Erythroblast (primary cell): ENCODE measurements around the gene STUB1.

ENCODE experiments used
- DNase-seq, 2 experiments: peaks; one replicate each; lab custom pipeline; 2025; lab: John Stamatoyannopoulos, UW
- GATA1 ChIP-seq: IDR thresholded peaks from 2 replicates; pipeline ENCODE4 v1.6.1; 2011; ENCODE audit warnings: low read depth, mild to moderate bottlenecking, control low read depth, low read length, moderate library complexity
- POLR2A ChIP-seq: IDR thresholded peaks from 2 replicates; pipeline ENCODE4 v1.6.1; 2011; ENCODE audit warnings: mild to moderate bottlenecking, low read length

The STUB1 gene

GRCh38 chr16:675884-676564, 4.2 kb upstream of the STUB1 start:
- no peak for DNase-seq
- TF ChIP-seq POLR2A = no peak
- TF ChIP-seq GATA1 = no peak

- DNase-seq = no peak
These were observed 3.7 kb upstream of the STUB1 start for GRCh38 chr16:676565-676902.

DNA sequence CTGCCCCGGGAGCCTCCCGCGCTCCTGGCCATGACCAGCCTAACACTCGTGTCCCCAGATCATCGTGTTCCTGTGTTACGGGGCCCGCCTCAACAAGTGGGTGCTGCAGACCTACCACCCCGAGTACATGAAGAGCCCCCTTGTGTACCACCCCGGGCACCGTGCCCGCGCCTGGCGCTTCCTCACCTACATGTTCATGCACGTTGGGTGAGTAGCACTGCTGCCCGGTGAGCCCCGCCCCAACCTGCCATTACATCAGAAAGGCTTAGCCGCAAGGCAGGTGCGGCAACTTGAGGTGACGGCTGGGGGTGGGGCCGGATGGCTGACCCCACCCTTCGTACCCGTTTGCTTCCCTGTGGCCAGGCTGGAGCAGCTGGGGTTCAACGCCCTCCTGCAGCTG, 3.3 kb upstream of the STUB1 start:
- no peak for TF ChIP-seq GATA1
- TF ChIP-seq POLR2A = no peak
- no peak for DNase-seq

More at GRCh38 chr16:676565-676902, 3.7 kb upstream of the STUB1 start:
- no peak for TF ChIP-seq POLR2A
- no peak for TF ChIP-seq GATA1

- TF ChIP-seq POLR2A = no peak
- no peak for TF ChIP-seq GATA1
- no peak for DNase-seq
These were observed 2.7 kb upstream of the STUB1 start for GRCh38 chr16:677316-678190.

DNA sequence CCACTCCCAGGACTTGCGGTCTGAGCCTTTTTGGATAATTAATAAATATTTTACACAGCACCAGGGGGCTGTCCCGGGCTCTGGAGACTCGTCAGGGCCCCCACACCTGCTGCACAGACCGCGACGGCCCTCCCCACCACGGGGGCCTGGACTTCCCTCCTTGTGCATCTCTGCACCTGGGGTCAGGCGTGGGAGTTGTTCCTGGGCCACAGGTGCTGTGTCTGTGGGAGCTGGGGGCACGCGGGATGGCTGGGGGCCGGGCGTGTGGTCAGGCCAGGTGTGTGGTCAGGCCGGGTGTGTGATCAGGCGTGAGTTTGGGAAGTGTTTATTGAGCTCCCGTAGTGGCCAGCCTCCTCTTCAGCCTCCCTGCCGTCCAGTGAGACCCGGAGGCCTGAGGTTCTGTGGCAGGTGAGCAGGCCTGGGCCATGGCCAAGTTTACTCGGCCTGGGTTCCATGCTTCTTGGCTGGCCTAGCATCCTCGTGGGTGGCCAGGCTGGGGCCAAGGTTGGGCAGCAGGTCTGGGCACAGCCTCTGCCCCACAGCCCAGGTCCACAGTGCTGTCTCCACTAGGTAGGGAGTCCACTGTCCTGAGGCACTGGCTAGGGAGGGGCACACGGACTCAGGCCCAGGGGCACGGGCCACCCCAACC, 1.9 kb upstream of the STUB1 start:
- TF ChIP-seq GATA1 (no peak), POLR2A (no peak)
- DNase-seq = no peak

DNA sequence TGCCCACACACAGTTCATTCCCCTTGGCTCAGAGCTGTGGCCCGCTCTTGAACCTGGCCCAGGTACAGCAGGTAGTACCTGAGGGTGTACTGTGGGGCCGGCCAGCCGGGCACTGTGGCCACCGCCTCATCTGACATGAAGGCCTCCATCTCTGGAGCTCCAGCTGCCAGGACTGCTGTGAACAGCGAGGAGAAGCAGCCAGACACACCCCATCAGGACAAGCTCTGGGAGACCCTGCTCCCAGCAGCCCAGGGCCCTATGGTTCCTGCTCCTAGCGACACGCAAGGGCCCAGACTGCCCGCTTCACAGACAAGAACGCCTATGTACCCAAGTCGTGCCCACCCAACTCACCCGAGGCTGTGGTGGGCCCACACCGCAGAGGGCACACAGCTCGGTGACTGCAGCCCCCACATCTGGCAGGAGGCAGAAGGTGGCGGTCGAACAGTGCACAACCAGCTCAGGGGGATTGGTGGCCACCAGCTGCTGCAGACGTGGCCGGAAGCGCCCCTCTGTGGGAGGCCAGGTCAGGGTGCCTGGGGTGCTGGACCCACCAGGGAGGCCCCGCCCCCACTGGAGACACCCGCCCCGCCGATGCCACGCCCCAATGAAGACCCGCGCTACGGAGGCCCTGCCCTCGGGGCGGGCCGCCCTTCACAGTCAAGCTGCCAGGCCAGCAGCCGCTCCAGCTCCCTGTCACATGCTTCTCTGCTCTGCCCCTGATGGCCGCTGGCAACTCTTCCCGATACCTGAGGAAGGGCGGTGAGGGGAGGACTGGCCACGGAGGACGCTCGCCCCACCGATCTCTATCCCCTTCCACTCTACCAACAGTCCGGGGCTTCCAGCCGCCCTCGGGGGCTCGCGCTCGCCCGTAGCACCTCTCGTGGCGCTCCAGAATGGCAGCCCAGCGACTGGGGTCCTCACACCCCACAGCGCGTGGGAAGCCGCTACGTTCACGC, 1.1 kb upstream of the STUB1 start:
- peak; percentile 84 to 85 for DNase-seq
- TF ChIP-seq POLR2A (no peak), GATA1 (no peak)

GRCh38 chr16:680625-680945, 375 bp downstream of the STUB1 start:
- no peak for DNase-seq
- TF ChIP-seq POLR2A (no peak), GATA1 (no peak)

DNA sequence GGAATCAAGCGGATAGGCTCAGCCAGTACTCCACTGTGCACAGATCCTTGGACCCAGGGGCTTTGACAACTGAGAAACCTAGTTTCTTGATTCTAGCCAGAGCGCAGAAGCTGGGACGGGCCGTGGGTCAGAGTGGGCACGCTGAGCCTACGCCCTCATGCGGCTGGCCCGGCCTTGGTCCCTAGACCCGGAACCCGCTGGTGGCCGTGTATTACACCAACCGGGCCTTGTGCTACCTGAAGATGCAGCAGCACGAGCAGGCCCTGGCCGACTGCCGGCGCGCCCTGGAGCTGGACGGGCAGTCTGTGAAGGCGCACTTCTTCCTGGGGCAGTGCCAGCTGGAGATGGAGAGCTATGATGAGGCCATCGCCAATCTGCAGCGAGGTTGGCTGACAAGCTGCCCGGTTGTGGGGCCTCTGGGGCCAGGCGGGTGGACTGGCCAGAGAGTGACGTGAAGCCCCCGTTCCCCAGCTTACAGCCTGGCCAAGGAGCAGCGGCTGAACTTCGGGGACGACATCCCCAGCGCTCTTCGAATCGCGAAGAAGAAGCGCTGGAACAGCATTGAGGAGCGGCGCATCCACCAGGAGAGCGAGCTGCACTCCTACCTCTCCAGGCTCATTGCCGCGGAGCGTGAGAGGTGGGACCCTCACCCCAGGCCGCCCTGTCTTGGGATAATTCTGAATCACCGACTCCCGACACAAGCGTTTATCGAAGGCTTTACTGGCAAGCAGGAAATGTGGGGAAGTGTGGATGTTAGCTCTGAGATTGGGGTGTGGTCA, 946 bp downstream of the STUB1 start:
- DNase-seq = peak; percentile 65 to 68
- no peak for TF ChIP-seq POLR2A
- no peak for TF ChIP-seq GATA1

GRCh38 chr16:681746-682427, 1.7 kb downstream of the STUB1 start:
- TF ChIP-seq POLR2A (no peak), GATA1 (no peak)
- DNase-seq = peak in 1 of 2 experiments; percentile 29

GRCh38 chr16:682493-683395, 2.5 kb downstream of the STUB1 start:
- DNase-seq = no peak
- no peak for TF ChIP-seq GATA1
- TF ChIP-seq POLR2A = no peak

DNA sequence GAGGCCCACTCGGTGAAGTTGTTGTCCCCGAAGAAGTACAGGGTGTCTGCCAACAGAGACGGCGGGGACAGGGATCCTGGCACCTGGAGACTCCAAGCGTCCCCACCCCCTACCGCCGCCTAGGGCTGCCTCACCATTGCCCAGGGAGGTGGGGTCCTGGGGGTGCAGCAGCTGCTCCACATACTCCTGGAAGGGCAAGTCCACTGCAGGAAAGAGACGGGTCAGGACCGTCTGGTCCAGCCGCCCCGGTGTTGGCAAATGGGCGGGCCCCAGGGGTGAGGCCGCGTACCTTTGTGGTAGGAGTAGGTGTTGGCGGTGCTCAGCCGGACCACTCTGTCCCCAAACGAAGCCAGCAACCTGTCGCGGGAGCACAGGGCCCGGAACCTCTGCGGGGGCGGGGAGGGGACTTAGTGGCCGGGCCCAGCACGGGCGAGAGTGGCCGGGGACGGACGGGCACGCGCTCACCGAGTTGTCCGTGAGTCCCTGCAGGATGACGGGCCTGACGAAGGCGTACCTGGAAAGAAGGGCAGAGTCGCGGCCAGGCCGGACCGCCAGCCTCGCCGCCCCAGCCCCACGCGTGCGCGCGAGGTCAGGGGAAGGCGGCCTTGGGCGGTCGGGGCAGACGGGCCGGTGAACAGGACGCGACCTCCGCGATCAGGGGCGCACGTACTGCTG, 3.3 kb downstream of the STUB1 start:
- DNase-seq = peak in 1 of 2 experiments; percentile 62
- TF ChIP-seq POLR2A (no peak), GATA1 (no peak)
